B cell (primary cell): ENCODE results near the gene RAB6B. TPM values are rescaled to one million over a fixed set of nuclear protein-coding genes. Genes with fewer than 3 reads are reported as not detected.

Source experiments
- ATAC-seq: fragments of 200-7000 bp; cut with Tn5 transposase; one replicate; pipeline ENCODE4 v1.10.0; 2021; ENCODE audit warnings: low read depth, mild to moderate bottlenecking, moderate number of reproducible peaks, moderate library complexity
- CTCF ChIA-PET: fragments of 350-600 bp; sonication (Branson Sonifier 250); formaldehyde crosslinking; loops from one replicate; lab custom pipeline; 2021; ENCODE audit warnings: antibody characterized with exemption, inconsistent platforms; lab: Charles Lee
- POLR2A ChIA-PET: fragments of 350-600 bp; sonication (Branson Sonifier 250); formaldehyde crosslinking; loops from one replicate; lab custom pipeline; 2021; ENCODE audit warnings: antibody characterized with exemption; lab: Charles Lee
- DNase-seq: peaks from one replicate; pipeline ENCODE4 v3.0.0; 2013
- H2AFZ ChIP-seq: 2 replicates; pipeline ENCODE4 v1.6.1; 2012; ENCODE audit warnings: mild to moderate bottlenecking, low read depth, low read length; ENCODE audit not compliant: insufficient read depth, poor library complexity, severe bottlenecking
- H3K27ac ChIP-seq, 2 donors: 1 replicate in 1 of 2; 2 replicates in 1 of 2; pipeline ENCODE4 v1.5.1; 2012 to 2013; ENCODE audit warnings: low read length in 2 of 2, mild to moderate bottlenecking in 2 of 2, moderate library complexity in 1 of 2
- H3K27me3 ChIP-seq, 4 experiments: fragments of 200-600 bp in 1 of 4; sonication (generic) in 1 of 4; replicated peaks in 1 of 4; 1 replicate in 2 of 4; 2 replicates in 2 of 4; pipeline versions ENCODE4 v1.6.1 to v1.7.0; 2013 to 2016; ENCODE audit warnings: low read length in 3 of 4, mild to moderate bottlenecking in 2 of 4, mixed read lengths in 1 of 4, moderate library complexity in 1 of 4; ENCODE audit not compliant: insufficient read depth in 4 of 4, control insufficient read depth in 3 of 4; ENCODE audit errors: control extremely low read depth in 1 of 4
- H3K36me3 ChIP-seq, 2 experiments: replicated peaks in 1 of 2; 1 replicate in 1 of 2; 2 replicates in 1 of 2; pipeline versions ENCODE4 v1.6.1 to v1.7.1; 2013; ENCODE audit warnings: low read length in 1 of 2; ENCODE audit not compliant: insufficient read depth in 2 of 2, control insufficient read depth in 1 of 2; ENCODE audit errors: control extremely low read depth in 1 of 2, extremely low read depth in 1 of 2
- H3K4me1 ChIP-seq, 2 donors: fragments of 200-600 bp in 1 of 2; sonication (generic) in 1 of 2; 1 replicate in 1 of 2; 2 replicates in 1 of 2; pipeline versions ENCODE4 v1.5.1 to v1.6.1; 2013 to 2017; ENCODE audit warnings: low read length in 2 of 2; ENCODE audit not compliant: control insufficient read depth in 2 of 2, insufficient read depth in 2 of 2
- H3K4me2 ChIP-seq: replicated peaks from 2 replicates; pipeline ENCODE3; 2012; ENCODE audit warnings: mild to moderate bottlenecking, low read depth, low read length; ENCODE audit not compliant: poor library complexity, severe bottlenecking
- H3K4me3 ChIP-seq, 5 experiments: fragments of 200-600 bp in 1 of 5; sonication (generic) in 1 of 5; 1 replicate in 3 of 5; 2 replicates in 2 of 5; pipeline versions ENCODE4 v1.5.1 to v1.7.0; 2011 to 2016; ENCODE audit warnings: low read length in 4 of 5, mild to moderate bottlenecking in 4 of 5, low read depth in 2 of 5, control low read depth in 1 of 5, moderate library complexity in 1 of 5; ENCODE audit not compliant: insufficient read depth in 1 of 5; ENCODE audit errors: control extremely low read depth in 1 of 5, extremely low read depth in 1 of 5
- H3K79me2 ChIP-seq: fragments of 200-600 bp; sonication (generic); one replicate; pipeline ENCODE4 v1.6.0; 2016; ENCODE audit warnings: low read length; ENCODE audit not compliant: control insufficient read depth, insufficient read depth
- H3K9ac ChIP-seq: fragments of 200-600 bp; sonication (generic); 2 replicates; pipeline ENCODE4 v1.6.1; 2017; ENCODE audit warnings: mild to moderate bottlenecking, low read length, moderate library complexity
- H3K9me3 ChIP-seq, 3 donors: one replicate each; pipeline versions ENCODE4 v1.6.1 to v1.7.1; 2013; ENCODE audit warnings: low read length in 2 of 3; ENCODE audit not compliant: control insufficient read depth in 2 of 3, insufficient read depth in 1 of 3; ENCODE audit errors: control extremely low read depth in 1 of 3
- H4K20me1 ChIP-seq: 2 replicates; pipeline ENCODE4 v1.6.0; 2012; ENCODE audit warnings: mild to moderate bottlenecking, low read length; ENCODE audit not compliant: insufficient read depth, control insufficient read depth, poor library complexity, severe bottlenecking
- H3K27ac Mint-ChIP-seq: one replicate; pipeline ENCODE4 v1.8.0; 2021; ENCODE audit warnings: mixed read lengths
- H3K27me3 Mint-ChIP-seq: one replicate; pipeline ENCODE4 v1.8.0; 2021; ENCODE audit warnings: mixed read lengths
- H3K4me1 Mint-ChIP-seq: one replicate; pipeline ENCODE4 v1.8.0; 2021; ENCODE audit warnings: mixed read lengths
- H3K4me3 Mint-ChIP-seq: one replicate; pipeline ENCODE4 v1.8.0; 2021; ENCODE audit warnings: mixed read lengths
- H3K9me3 Mint-ChIP-seq: one replicate; pipeline ENCODE4 v1.8.0; 2022; ENCODE audit warnings: mixed read lengths; ENCODE audit not compliant: insufficient read depth
- EZH2 ChIP-seq: IDR thresholded peaks from 2 replicates; pipeline ENCODE4 v1.6.1; 2012; ENCODE audit warnings: borderline replicate concordance, low read depth, mild to moderate bottlenecking, moderate library complexity, low read length; ENCODE audit not compliant: insufficient read depth, poor library complexity, severe bottlenecking
- WGBS: methylation state at CpG from one replicate; pipeline ENCODE4 v1.1.5; 2013; ENCODE audit warnings: missing lambda C conversion rate; ENCODE audit not compliant: insufficient coverage; 5-methylcytosine and 5-hydroxymethylcytosine counted together
- intact Hi-C: fragments of 100-400 bp; cut with micrococcal nuclease; formaldehyde crosslinking; loops from one replicate; pipeline ENCODE4 v1.10.0; 2022
- polyA plus RNA-seq: library from polyadenylated mRNA; depleted of rRNA; stranded (reverse); fragments of >200 nt; gene quantifications from 2 replicates; pipeline ENCODE4 v1.2.3, GENCODE V29; 2012
- total RNA-seq, 2 donors: library from RNA; stranded (reverse); fragments of 120-200 nt in 1 of 2; gene quantifications; 1 replicate in 1 of 2; 2 replicates in 1 of 2; pipeline versions ENCODE4 v1.2.3 to v1.2.4, GENCODE V29; 2013 to 2022
- TF ChIP-seq, protein P1 (sequence below): fragments of 200-600 bp; IDR thresholded peaks from one replicate; pipeline ENCODE4 v1.8.0; 2022; ENCODE audit warnings: antibody characterized with exemption, mild to moderate bottlenecking

The RAB6B gene
- total and polyA plus RNA-seq, 2 donors (not counting 1 experiment from before 2014, with no cell fraction given): not detected

DNA sequence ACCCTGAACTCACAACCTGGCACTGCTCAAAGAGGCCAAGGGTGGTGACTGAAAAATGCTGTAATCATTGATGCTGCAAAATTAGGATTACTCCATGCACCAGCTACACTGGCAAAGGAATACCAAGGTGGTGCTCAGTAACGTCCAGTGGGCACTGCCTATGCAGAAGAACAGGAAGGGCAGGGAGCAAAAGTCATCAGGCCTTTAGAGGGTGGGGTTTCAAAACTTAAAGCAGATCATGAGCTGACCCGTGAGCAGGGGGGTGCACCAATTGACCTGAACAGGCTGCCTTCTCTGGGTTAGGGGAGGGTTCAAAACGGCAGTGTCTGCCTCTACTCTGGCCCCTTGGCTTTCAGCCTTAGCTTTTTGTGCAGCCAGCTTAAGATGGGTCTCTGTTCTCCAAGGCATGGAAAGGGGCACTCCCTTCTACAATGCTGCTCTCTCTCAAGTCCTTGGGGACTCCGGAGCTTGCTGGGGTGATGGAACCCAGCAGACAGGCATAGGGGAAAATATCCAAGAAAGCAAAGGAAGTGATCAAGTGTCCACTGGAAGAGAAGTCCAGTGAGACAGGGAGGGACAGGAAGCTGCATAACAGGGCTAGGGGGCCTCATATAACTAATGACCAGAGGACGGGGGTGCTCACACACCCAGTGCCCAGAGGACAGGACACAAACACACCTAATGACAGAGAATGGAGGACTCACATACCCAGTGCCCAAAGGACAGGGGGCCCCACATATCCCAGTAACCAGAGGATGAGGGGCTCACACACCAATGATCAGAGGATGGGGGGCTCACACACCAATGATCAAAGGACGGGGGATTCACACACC, 11.4 kb downstream of the RAB6B start:
- Histone ChIP-seq H3K79me2 (no peaks in the 10 kb centered on the region), H3K36me3 (no peaks in the 10 kb centered on the region), H3K9me3 (peaks cover 0 to 20% (median 0%) of the 10 kb centered on the region in 3 donors), H4K20me1 (no peaks in the 10 kb centered on the region), H2AFZ (no peak overlapping the region), H3K9ac (no peak overlapping the region), H3K4me1 (no peaks in the 10 kb centered on the region), H3K27ac (no peak overlapping the region), H3K27me3 (no peaks in the 10 kb centered on the region), H3K4me3 (no peak overlapping the region), H3K4me2 (no peak overlapping the region)
- Mint-ChIP-seq H3K4me3 (no peak overlapping the region), H3K9me3 (peaks cover 4% of the 10 kb centered on the region), H3K27me3 (peaks cover 21% of the 10 kb centered on the region), H3K4me1 (no peaks in the 10 kb centered on the region), H3K27ac (no peak overlapping the region)
- TF ChIP-seq, protein P1, sequence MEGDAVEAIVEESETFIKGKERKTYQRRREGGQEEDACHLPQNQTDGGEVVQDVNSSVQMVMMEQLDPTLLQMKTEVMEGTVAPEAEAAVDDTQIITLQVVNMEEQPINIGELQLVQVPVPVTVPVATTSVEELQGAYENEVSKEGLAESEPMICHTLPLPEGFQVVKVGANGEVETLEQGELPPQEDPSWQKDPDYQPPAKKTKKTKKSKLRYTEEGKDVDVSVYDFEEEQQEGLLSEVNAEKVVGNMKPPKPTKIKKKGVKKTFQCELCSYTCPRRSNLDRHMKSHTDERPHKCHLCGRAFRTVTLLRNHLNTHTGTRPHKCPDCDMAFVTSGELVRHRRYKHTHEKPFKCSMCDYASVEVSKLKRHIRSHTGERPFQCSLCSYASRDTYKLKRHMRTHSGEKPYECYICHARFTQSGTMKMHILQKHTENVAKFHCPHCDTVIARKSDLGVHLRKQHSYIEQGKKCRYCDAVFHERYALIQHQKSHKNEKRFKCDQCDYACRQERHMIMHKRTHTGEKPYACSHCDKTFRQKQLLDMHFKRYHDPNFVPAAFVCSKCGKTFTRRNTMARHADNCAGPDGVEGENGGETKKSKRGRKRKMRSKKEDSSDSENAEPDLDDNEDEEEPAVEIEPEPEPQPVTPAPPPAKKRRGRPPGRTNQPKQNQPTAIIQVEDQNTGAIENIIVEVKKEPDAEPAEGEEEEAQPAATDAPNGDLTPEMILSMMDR: no peak
- no peak for TF ChIP-seq EZH2
- 84% methylated on average over 4 of the region's 6 CpGs for WGBS
- ChIA-PET CTCF (no interaction called here), POLR2A (interaction anchor here (0.5 kb wide), 1 partner anchor 559 kb away, joined by 3 read pairs; no protein-coding TSS in a partner anchor)
- ATAC-seq (no peak), DNase-seq (no peak)
- intact Hi-C loops: no loop called here

DNA sequence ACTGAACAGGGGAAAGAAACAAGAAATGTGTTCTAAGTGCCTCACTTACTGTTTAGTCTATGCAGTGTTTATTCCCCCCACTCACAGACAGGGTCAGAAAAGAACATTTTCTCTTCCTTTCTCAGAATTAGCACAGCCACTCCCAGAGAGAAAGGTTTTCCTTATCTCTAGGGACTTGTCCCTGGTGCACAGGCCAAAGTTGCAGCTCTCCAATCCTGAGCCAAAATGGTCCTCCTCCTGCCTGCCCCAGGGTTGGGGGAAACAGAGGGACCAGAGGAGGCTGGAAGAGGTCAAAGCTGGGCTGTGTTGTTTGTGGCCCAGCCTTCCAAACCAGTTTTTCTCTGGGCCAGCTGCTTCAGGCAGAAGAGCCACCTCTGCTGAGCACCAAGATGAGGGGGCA, 12.0 kb downstream of the RAB6B start:
- ATAC-seq: no peak
- Histone ChIP-seq H3K27me3 (no peaks in the 10 kb centered on the region), H2AFZ (no peak overlapping the region), H3K79me2 (no peaks in the 10 kb centered on the region), H3K9ac (no peak overlapping the region), H3K4me2 (no peak overlapping the region), H3K4me1 (no peaks in the 10 kb centered on the region), H3K27ac (no peak overlapping the region), H4K20me1 (no peaks in the 10 kb centered on the region), H3K4me3 (no peak overlapping the region), H3K9me3 (peaks cover 0 to 22% (median 3%) of the 10 kb centered on the region in 3 donors), H3K36me3 (no peaks in the 10 kb centered on the region)
- Mint-ChIP-seq H3K4me3 (no peak overlapping the region), H3K4me1 (no peaks in the 10 kb centered on the region), H3K27ac (no peak overlapping the region), H3K27me3 (peaks cover 21% of the 10 kb centered on the region), H3K9me3 (peaks cover 5% of the 10 kb centered on the region)
- CTCF ChIA-PET: no interaction called here
- intact Hi-C loops: no loop called here
- TF ChIP-seq, protein P1: no peak
- no peak for TF ChIP-seq EZH2
- no peak for DNase-seq
- POLR2A ChIA-PET: interaction anchor here (0.5 kb wide), 1 partner anchor 560 kb away, joined by 3 read pairs; no protein-coding TSS in a partner anchor
